ENCODE data around the gene CTDSPL.
"Not testable (repeated sequence)": the region's sequence is repeated elsewhere in the genome, so short reads cannot be mapped to it uniquely, and the experiment has no call there.

Gene CTDSPL

GRCh38 chr3:37967260-37967881 is 105.7 kb downstream of the CTDSPL start:
- peak; percentile 32 for DNase-seq (ENCODE audit: low read depth, low spot score)

- DNase-seq (ENCODE audit: low read depth, low spot score): no peak
These were observed 106.5 kb downstream of the CTDSPL start for GRCh38 chr3:37968199-37968598.

GRCh38 chr3:37968813-37969595 is 107.3 kb downstream of the CTDSPL start:
- no peak for DNase-seq (ENCODE audit: low read depth, low spot score)

- no peak for DNase-seq (ENCODE audit: low read depth, low spot score)
These were observed 108.0 kb downstream of the CTDSPL start for GRCh38 chr3:37969596-37970100.

GRCh38 chr3:37970802-37971201 is 109.1 kb downstream of the CTDSPL start:
- no peak for DNase-seq (ENCODE audit: low read depth, low spot score)

- no peak for DNase-seq (ENCODE audit: low read depth, low spot score)
These were observed 109.8 kb downstream of the CTDSPL start for GRCh38 chr3:37971467-37971866.

- not testable (repeated sequence) for DNase-seq (ENCODE audit: low read depth, low spot score)
These were observed 110.4 kb downstream of the CTDSPL start for GRCh38 chr3:37972056-37972455.

- no peak for DNase-seq (ENCODE audit: low read depth, low spot score)
These were observed 111.8 kb downstream of the CTDSPL start for GRCh38 chr3:37973246-37974054.

GRCh38 chr3:37974121-37975083 is 112.7 kb downstream of the CTDSPL start:
- peak; percentile 54 for DNase-seq (ENCODE audit: low read depth, low spot score)

- no peak for DNase-seq (ENCODE audit: low read depth, low spot score)
These were observed 118.1 kb downstream of the CTDSPL start for GRCh38 chr3:37979541-37980461.

- no peak for DNase-seq (ENCODE audit: low read depth, low spot score)
These were observed 119.0 kb downstream of the CTDSPL start for GRCh38 chr3:37980462-37981347.

GRCh38 chr3:37981348-37981664 is 119.6 kb downstream of the CTDSPL start:
- no peak for DNase-seq (ENCODE audit: low read depth, low spot score)

- DNase-seq (ENCODE audit: low read depth, low spot score): no peak
These were observed 120.7 kb downstream of the CTDSPL start for GRCh38 chr3:37982331-37982730.

GRCh38 chr3:37984051-37984450 is 122.4 kb downstream of the CTDSPL start:
- DNase-seq (ENCODE audit: low read depth, low spot score): no peak

GRCh38 chr3:37984596-37984995 is 122.9 kb downstream of the CTDSPL start:
- no peak for DNase-seq (ENCODE audit: low read depth, low spot score)

- no peak for DNase-seq (ENCODE audit: low read depth, low spot score)
These were observed 124.1 kb downstream of the CTDSPL start for GRCh38 chr3:37985637-37986320.

GRCh38 chr3:37986479-37987314 is 125.0 kb downstream of the CTDSPL start:
- no peak for DNase-seq (ENCODE audit: low read depth, low spot score)

GRCh38 chr3:37987315-37987697 is 125.6 kb downstream of the CTDSPL start:
- no peak for DNase-seq (ENCODE audit: low read depth, low spot score)

Measured in activated naive CD8-positive, alpha-beta T cell treated with anti-CD3 and anti-CD28 coated beads, Interleukin-2, amount 50 U/mL, for 16 hours (primary cell).